ENCODE data around the gene PTGDS.

GRCh38 chr9:137012694-137013570 is 35.6 kb downstream of the PTGDS start:
- TF ChIP-seq, protein P1, sequence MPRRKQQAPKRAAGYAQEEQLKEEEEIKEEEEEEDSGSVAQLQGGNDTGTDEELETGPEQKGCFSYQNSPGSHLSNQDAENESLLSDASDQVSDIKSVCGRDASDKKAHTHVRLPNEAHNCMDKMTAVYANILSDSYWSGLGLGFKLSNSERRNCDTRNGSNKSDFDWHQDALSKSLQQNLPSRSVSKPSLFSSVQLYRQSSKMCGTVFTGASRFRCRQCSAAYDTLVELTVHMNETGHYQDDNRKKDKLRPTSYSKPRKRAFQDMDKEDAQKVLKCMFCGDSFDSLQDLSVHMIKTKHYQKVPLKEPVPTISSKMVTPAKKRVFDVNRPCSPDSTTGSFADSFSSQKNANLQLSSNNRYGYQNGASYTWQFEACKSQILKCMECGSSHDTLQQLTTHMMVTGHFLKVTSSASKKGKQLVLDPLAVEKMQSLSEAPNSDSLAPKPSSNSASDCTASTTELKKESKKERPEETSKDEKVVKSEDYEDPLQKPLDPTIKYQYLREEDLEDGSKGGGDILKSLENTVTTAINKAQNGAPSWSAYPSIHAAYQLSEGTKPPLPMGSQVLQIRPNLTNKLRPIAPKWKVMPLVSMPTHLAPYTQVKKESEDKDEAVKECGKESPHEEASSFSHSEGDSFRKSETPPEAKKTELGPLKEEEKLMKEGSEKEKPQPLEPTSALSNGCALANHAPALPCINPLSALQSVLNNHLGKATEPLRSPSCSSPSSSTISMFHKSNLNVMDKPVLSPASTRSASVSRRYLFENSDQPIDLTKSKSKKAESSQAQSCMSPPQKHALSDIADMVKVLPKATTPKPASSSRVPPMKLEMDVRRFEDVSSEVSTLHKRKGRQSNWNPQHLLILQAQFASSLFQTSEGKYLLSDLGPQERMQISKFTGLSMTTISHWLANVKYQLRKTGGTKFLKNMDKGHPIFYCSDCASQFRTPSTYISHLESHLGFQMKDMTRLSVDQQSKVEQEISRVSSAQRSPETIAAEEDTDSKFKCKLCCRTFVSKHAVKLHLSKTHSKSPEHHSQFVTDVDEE (CRISPR knock-in tag; IDR thresholded peaks at IDR 0.05): no peak
- TF ChIP-seq PATZ1 (CRISPR knock-in tag; IDR thresholded peaks at IDR 0.05; ENCODE audit: borderline replicate concordance) (no peak), TOX (CRISPR knock-in tag; IDR thresholded peaks at IDR 0.05; ENCODE audit: borderline replicate concordance) (no peak), ZFP3 (CRISPR knock-in tag; IDR thresholded peaks at IDR 0.05) (no peak), ZNF565 (CRISPR knock-in tag; conservative IDR thresholded peaks at IDR 0.05; ENCODE audit: low read depth) (no peak), OSR1 (CRISPR knock-in tag; IDR thresholded peaks at IDR 0.05) (no peak), TCF4 (CRISPR knock-in tag; IDR thresholded peaks at IDR 0.05; ENCODE audit: borderline replicate concordance) (no peak)
- TF ChIP-seq, protein P2, sequence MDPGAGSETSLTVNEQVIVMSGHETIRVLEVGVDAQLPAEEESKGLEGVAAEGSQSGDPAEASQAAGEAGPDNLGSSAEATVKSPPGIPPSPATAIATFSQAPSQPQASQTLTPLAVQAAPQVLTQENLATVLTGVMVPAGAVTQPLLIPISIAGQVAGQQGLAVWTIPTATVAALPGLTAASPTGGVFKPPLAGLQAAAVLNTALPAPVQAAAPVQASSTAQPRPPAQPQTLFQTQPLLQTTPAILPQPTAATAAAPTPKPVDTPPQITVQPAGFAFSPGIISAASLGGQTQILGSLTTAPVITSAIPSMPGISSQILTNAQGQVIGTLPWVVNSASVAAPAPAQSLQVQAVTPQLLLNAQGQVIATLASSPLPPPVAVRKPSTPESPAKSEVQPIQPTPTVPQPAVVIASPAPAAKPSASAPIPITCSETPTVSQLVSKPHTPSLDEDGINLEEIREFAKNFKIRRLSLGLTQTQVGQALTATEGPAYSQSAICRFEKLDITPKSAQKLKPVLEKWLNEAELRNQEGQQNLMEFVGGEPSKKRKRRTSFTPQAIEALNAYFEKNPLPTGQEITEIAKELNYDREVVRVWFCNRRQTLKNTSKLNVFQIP (CRISPR knock-in tag; IDR thresholded peaks at IDR 0.05; ENCODE audit: borderline replicate concordance, low read depth): no peak

Data from SK-N-SH treated with all-trans-retinoic acid at 6 μM for 48 hours (cell line).